Prostate gland (tissue), 2 donors: Measurements from ENCODE around the gene RTN1. TPM values are rescaled to one million over a fixed set of nuclear protein-coding genes. Genes with fewer than 3 reads are reported as not detected.

ENCODE experiments used
- DNase-seq: peaks from one replicate; pipeline ENCODE4 v3.0.0-alpha.2; 2019; ENCODE audit warnings: low spot score
- H3K27ac ChIP-seq, 2 donors: fragments of 200-600 bp; sonication (generic); 2 replicates each; pipeline ENCODE4 v1.5.1; 2017 to 2019
- H3K27me3 ChIP-seq: fragments of 200-600 bp; sonication (generic); replicated peaks from 2 replicates; pipeline ENCODE4 v1.5.1; 2019; ENCODE audit not compliant: insufficient read depth
- H3K36me3 ChIP-seq, 2 donors: fragments of 200-600 bp; sonication (generic); 1 replicate in 1 of 2; 2 replicates in 1 of 2; pipeline versions ENCODE4 v1.5.1 to v1.8.1; 2017 to 2019
- H3K4me1 ChIP-seq: fragments of 200-600 bp; sonication (generic); replicated peaks from 2 replicates; pipeline ENCODE4 v1.5.1; 2019
- H3K4me3 ChIP-seq, 2 donors: fragments of 200-600 bp; sonication (generic); 2 replicates each; pipeline ENCODE4 v1.5.1; 2017 to 2019
- H3K9me3 ChIP-seq: fragments of 200-600 bp; sonication (generic); 2 replicates; pipeline ENCODE4 v1.5.1; 2017
- CTCF ChIP-seq, 4 experiments: fragments of 200-600 bp in 2 of 4; fragments of 450-650 bp in 2 of 4; sonication (generic) in 2 of 4; IDR thresholded peaks; 1 replicate in 3 of 4; 2 replicates in 1 of 4; pipeline ENCODE4 v1.5.1; 2016 to 2019; ENCODE audit warnings: antibody characterized with exemption in 4 of 4, mild to moderate bottlenecking in 2 of 4, moderate library complexity in 2 of 4
- POLR2A ChIP-seq: fragments of 450-650 bp; IDR thresholded peaks from one replicate; pipeline ENCODE4 v1.6.1; 2016; ENCODE audit warnings: antibody characterized with exemption, mild to moderate bottlenecking
- POLR2AphosphoS5 ChIP-seq: sonication (generic); formaldehyde crosslinking; IDR thresholded peaks from one replicate; pipeline ENCODE4 v1.6.1; 2017; ENCODE audit warnings: antibody characterized with exemption
- WGBS: methylation state at CpG from one replicate; pipeline ENCODE4 v1.1.5; 2018; 5-methylcytosine and 5-hydroxymethylcytosine counted together
- intact Hi-C: fragments of 100-400 bp; cut with DNase I; formaldehyde crosslinking; loops from one replicate; pipeline ENCODE4 v1.14.2; 2022
- total RNA-seq, 2 donors: library from RNA; depleted of rRNA; stranded (reverse); fragments of >200 nt; gene quantifications; one replicate each; pipeline ENCODE4 v1.1.0, GENCODE V29; 2016

Gene RTN1
- total RNA-seq, 2 donors from 2014 or later: 21.6 to 121 TPM

DNA sequence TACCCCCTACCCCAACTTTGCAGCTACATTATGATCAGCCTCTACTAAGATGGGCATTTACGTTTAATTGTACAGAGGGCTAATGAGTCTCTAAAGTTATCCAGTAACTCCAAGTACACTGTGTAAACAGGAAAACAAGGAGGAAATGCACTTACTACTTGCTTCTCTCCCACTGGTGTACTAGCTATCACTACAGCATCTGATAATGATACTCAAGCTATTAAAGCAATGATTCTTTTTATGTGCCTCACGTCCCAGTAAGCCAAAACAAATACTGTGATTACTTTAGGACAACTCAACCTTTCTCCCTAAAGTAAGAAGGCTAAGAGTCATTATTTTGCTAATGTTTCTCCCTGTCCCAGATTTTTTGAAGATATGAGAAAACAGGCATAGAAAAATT is 165.3 kb downstream of the RTN1 start:
- H3K27me3 ChIP-seq: no peaks in the 10 kb centered on the region
- DNase-seq: no peak
- 29% methylated on average over 2 of the region's 2 CpGs for WGBS
- no peak overlapping the region for H3K27ac ChIP-seq
- intact Hi-C loops: no loop called here
- TF ChIP-seq POLR2A (no peak), CTCF (IDR thresholded peaks at IDR 0.05) (no peak), POLR2AphosphoS5 (no peak)
- H3K9me3 ChIP-seq: no peaks in the 10 kb centered on the region
- no peaks in the 10 kb centered on the region for H3K4me1 ChIP-seq
- H3K4me3 ChIP-seq: no peak overlapping the region
- H3K36me3 ChIP-seq: no peaks in the 10 kb centered on the region

DNA sequence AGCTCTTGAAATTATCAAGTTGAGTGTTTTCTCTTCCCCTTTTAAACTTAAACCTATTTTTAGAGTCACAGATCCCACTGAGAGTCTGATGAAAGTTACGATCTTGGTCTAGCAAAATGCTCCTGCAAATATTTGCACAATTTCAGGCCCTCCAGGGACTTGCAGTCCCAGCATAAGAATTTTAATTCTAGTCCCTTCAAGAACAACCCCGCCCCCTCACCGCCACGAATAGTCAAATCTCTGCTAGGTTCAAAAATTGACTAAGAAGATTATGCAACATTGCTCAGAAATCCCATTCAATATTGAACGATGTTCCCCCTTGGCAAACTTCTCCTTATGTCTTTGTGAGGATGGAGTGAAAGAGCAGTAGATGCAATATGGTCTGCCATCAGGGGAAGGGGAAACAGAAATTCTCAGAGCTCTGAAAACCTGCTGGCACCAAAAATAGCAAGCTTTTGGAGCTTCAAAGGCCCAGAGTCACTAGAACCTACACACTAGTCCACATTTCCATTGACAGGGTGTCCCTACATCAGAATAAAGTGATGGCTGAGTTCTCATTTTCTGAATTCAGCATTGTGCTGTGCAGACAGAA is 166.4 kb downstream of the RTN1 start:
- no peak for TF ChIP-seq CTCF (IDR thresholded peaks at IDR 0.05)
- no peak for TF ChIP-seq POLR2AphosphoS5
- no peak for TF ChIP-seq POLR2A
- no peaks in the 10 kb centered on the region for H3K27me3 ChIP-seq
- intact Hi-C loops: no loop called here

GRCh38 chr14:59699442-59699841 is 171.1 kb downstream of the RTN1 start:
- no peak for DNase-seq
- Histone ChIP-seq H3K27ac (no peak overlapping the region), H3K9me3 (no peaks in the 10 kb centered on the region), H3K4me3 (no peak overlapping the region), H3K36me3 (no peaks in the 10 kb centered on the region), H3K27me3 (no peaks in the 10 kb centered on the region), H3K4me1 (no peaks in the 10 kb centered on the region)
- WGBS: 93% methylated on average over 2 of the region's 2 CpGs
- intact Hi-C loops: no loop called here
- TF ChIP-seq POLR2A (no peak), CTCF (IDR thresholded peaks at IDR 0.05) (no peak), POLR2AphosphoS5 (no peak)

More for the DNA sequence above, 166.4 kb downstream of the RTN1 start:
- H3K4me3 ChIP-seq: no peak overlapping the region
- no peaks in the 10 kb centered on the region for H3K4me1 ChIP-seq
- H3K36me3 ChIP-seq: no peaks in the 10 kb centered on the region
- WGBS: 51% methylated on average over 5 of the region's 5 CpGs
- no peak overlapping the region for H3K27ac ChIP-seq
- H3K9me3 ChIP-seq: no peaks in the 10 kb centered on the region
- no peak for DNase-seq

- TF ChIP-seq POLR2A (no peak), POLR2AphosphoS5 (no peak), CTCF (IDR thresholded peaks at IDR 0.05) (no peak)
- intact Hi-C loops: no loop called here
- WGBS: 85% methylated on average over 2 of the region's 2 CpGs
Observed at GRCh38 chr14:59698793-59699192, 171.8 kb downstream of the RTN1 start.

GRCh38 chr14:59695198-59695597 is 175.4 kb downstream of the RTN1 start:
- no peak for TF ChIP-seq POLR2A
- no peak for TF ChIP-seq POLR2AphosphoS5
- TF ChIP-seq CTCF (IDR thresholded peaks at IDR 0.05): no peak
- WGBS: 50% methylated on average over 5 of the region's 5 CpGs
- Histone ChIP-seq H3K4me1 (no peaks in the 10 kb centered on the region), H3K27ac (no peak overlapping the region), H3K27me3 (no peaks in the 10 kb centered on the region), H3K9me3 (no peaks in the 10 kb centered on the region), H3K36me3 (no peaks in the 10 kb centered on the region), H3K4me3 (no peak overlapping the region)
- intact Hi-C loops: no loop called here
- DNase-seq: no peak

More at GRCh38 chr14:59698793-59699192, 171.8 kb downstream of the RTN1 start:
- no peaks in the 10 kb centered on the region for H3K36me3 ChIP-seq
- no peaks in the 10 kb centered on the region for H3K4me1 ChIP-seq
- no peak overlapping the region for H3K4me3 ChIP-seq
- no peak overlapping the region for H3K27ac ChIP-seq
- no peak for DNase-seq
- H3K27me3 ChIP-seq: no peaks in the 10 kb centered on the region
- no peaks in the 10 kb centered on the region for H3K9me3 ChIP-seq
